GM19395 (cell line): ENCODE data around the gene STOML3.

Source experiments
- ATAC-seq: cut with Tn5 transposase; IDR thresholded peaks from one replicate; pipeline ENCODE4 v1.9.1; 2021; ENCODE audit warnings: mild to moderate bottlenecking, moderate library complexity; ENCODE audit not compliant: unreplicated experiment

STOML3 gene

GRCh38 chr13:38922170-38922569 lies 68.5 kb downstream of the STOML3 start:
- ATAC-seq, result no peak

- no peak for ATAC-seq
Measured at GRCh38 chr13:38921081-38921480, 69.5 kb downstream of the STOML3 start.
